ENCODE measurements around the gene U2AF1.
"Not testable (repeated sequence)": the region's sequence is repeated elsewhere in the genome, so short reads cannot be mapped to it uniquely, and the experiment has no call there.

The U2AF1 gene

GRCh38 chr21:43108177-43108576 is 807 bp upstream of the U2AF1 start:
- H3K4me3 ChIP-seq (ENCODE audit: low read length); H3K27me3 ChIP-seq (ENCODE audit: insufficient read depth, low read length); H3K9ac ChIP-seq (ENCODE audit: low read depth, low read length); H3K9me3 ChIP-seq (ENCODE audit: insufficient read depth, low read depth, low read length); H3K4me1 ChIP-seq (ENCODE audit: insufficient read depth, low read length); H3K36me3 ChIP-seq (ENCODE audit: insufficient read depth, low read depth, low read length); H3K27ac ChIP-seq (ENCODE audit: low read length): not testable (repeated sequence)

- H3K4me3 ChIP-seq (ENCODE audit: low read length); H3K4me1 ChIP-seq (ENCODE audit: insufficient read depth, low read length); H3K36me3 ChIP-seq (ENCODE audit: insufficient read depth, low read depth, low read length); H3K9me3 ChIP-seq (ENCODE audit: insufficient read depth, low read depth, low read length); H3K27ac ChIP-seq (ENCODE audit: low read length); H3K9ac ChIP-seq (ENCODE audit: low read depth, low read length); H3K27me3 ChIP-seq (ENCODE audit: insufficient read depth, low read length): not testable (repeated sequence)
Measured at GRCh38 chr21:43107794-43108137, 396 bp upstream of the U2AF1 start.

- not testable (repeated sequence) for H3K4me1 ChIP-seq (ENCODE audit: insufficient read depth, low read length); H3K27me3 ChIP-seq (ENCODE audit: insufficient read depth, low read length); H3K9ac ChIP-seq (ENCODE audit: low read depth, low read length); H3K36me3 ChIP-seq (ENCODE audit: insufficient read depth, low read depth, low read length); H3K27ac ChIP-seq (ENCODE audit: low read length); H3K4me3 ChIP-seq (ENCODE audit: low read length); H3K9me3 ChIP-seq (ENCODE audit: insufficient read depth, low read depth, low read length)
Measured at GRCh38 chr21:43104642-43105041, 2.7 kb downstream of the U2AF1 start.

- not testable (repeated sequence) for H3K36me3 ChIP-seq (ENCODE audit: insufficient read depth, low read depth, low read length); H3K9me3 ChIP-seq (ENCODE audit: insufficient read depth, low read depth, low read length); H3K27me3 ChIP-seq (ENCODE audit: insufficient read depth, low read length); H3K4me3 ChIP-seq (ENCODE audit: low read length); H3K27ac ChIP-seq (ENCODE audit: low read length); H3K4me1 ChIP-seq (ENCODE audit: insufficient read depth, low read length); H3K9ac ChIP-seq (ENCODE audit: low read depth, low read length)
Measured at GRCh38 chr21:43102281-43102680, 5.1 kb downstream of the U2AF1 start.

- not testable (repeated sequence) for H3K4me1 ChIP-seq (ENCODE audit: insufficient read depth, low read length); H3K36me3 ChIP-seq (ENCODE audit: insufficient read depth, low read depth, low read length); H3K27ac ChIP-seq (ENCODE audit: low read length); H3K9me3 ChIP-seq (ENCODE audit: insufficient read depth, low read depth, low read length); H3K27me3 ChIP-seq (ENCODE audit: insufficient read depth, low read length); H3K4me3 ChIP-seq (ENCODE audit: low read length); H3K9ac ChIP-seq (ENCODE audit: low read depth, low read length)
Measured at GRCh38 chr21:43101676-43102075, 5.7 kb downstream of the U2AF1 start.

- not testable (repeated sequence) for H3K4me3 ChIP-seq (ENCODE audit: low read length); H3K27ac ChIP-seq (ENCODE audit: low read length); H3K4me1 ChIP-seq (ENCODE audit: insufficient read depth, low read length); H3K9me3 ChIP-seq (ENCODE audit: insufficient read depth, low read depth, low read length); H3K36me3 ChIP-seq (ENCODE audit: insufficient read depth, low read depth, low read length); H3K9ac ChIP-seq (ENCODE audit: low read depth, low read length); H3K27me3 ChIP-seq (ENCODE audit: insufficient read depth, low read length)
Measured at GRCh38 chr21:43101000-43101399, 6.4 kb downstream of the U2AF1 start.

GRCh38 chr21:43091979-43092614 is 15.3 kb downstream of the U2AF1 start:
- not testable (repeated sequence) for H3K27me3 ChIP-seq (ENCODE audit: insufficient read depth, low read length); H3K36me3 ChIP-seq (ENCODE audit: insufficient read depth, low read depth, low read length); H3K27ac ChIP-seq (ENCODE audit: low read length)

GRCh38 chr21:43090947-43091346 is 16.4 kb downstream of the U2AF1 start:
- H3K9me3 ChIP-seq (ENCODE audit: insufficient read depth, low read depth, low read length); H3K27ac ChIP-seq (ENCODE audit: low read length); H3K27me3 ChIP-seq (ENCODE audit: insufficient read depth, low read length); H3K9ac ChIP-seq (ENCODE audit: low read depth, low read length); H3K4me1 ChIP-seq (ENCODE audit: insufficient read depth, low read length); H3K36me3 ChIP-seq (ENCODE audit: insufficient read depth, low read depth, low read length); H3K4me3 ChIP-seq (ENCODE audit: low read length): not testable (repeated sequence)

More at GRCh38 chr21:43091979-43092614, 15.3 kb downstream of the U2AF1 start:
- not testable (repeated sequence) for H3K9me3 ChIP-seq (ENCODE audit: insufficient read depth, low read depth, low read length); H3K9ac ChIP-seq (ENCODE audit: low read depth, low read length); H3K4me3 ChIP-seq (ENCODE audit: low read length); H3K4me1 ChIP-seq (ENCODE audit: insufficient read depth, low read length)

- not testable (repeated sequence) for H3K4me1 ChIP-seq (ENCODE audit: insufficient read depth, low read length); H3K9me3 ChIP-seq (ENCODE audit: insufficient read depth, low read depth, low read length); H3K27ac ChIP-seq (ENCODE audit: low read length); H3K27me3 ChIP-seq (ENCODE audit: insufficient read depth, low read length); H3K36me3 ChIP-seq (ENCODE audit: insufficient read depth, low read depth, low read length); H3K9ac ChIP-seq (ENCODE audit: low read depth, low read length); H3K4me3 ChIP-seq (ENCODE audit: low read length)
Measured at GRCh38 chr21:43089463-43089862, 17.9 kb downstream of the U2AF1 start.

- not testable (repeated sequence) for H3K9me3 ChIP-seq (ENCODE audit: insufficient read depth, low read depth, low read length)
Measured at GRCh38 chr21:43082587-43083300, 24.6 kb downstream of the U2AF1 start.

GRCh38 chr21:43076643-43077042 is 30.7 kb downstream of the U2AF1 start:
- H3K36me3 ChIP-seq (ENCODE audit: insufficient read depth, low read depth, low read length); H3K4me3 ChIP-seq (ENCODE audit: low read length); H3K9me3 ChIP-seq (ENCODE audit: insufficient read depth, low read depth, low read length); H3K27ac ChIP-seq (ENCODE audit: low read length); H3K4me1 ChIP-seq (ENCODE audit: insufficient read depth, low read length); H3K9ac ChIP-seq (ENCODE audit: low read depth, low read length); H3K27me3 ChIP-seq (ENCODE audit: insufficient read depth, low read length): not testable (repeated sequence)

More at GRCh38 chr21:43082587-43083300, 24.6 kb downstream of the U2AF1 start:
- H3K27me3 ChIP-seq (ENCODE audit: insufficient read depth, low read length); H3K4me1 ChIP-seq (ENCODE audit: insufficient read depth, low read length); H3K27ac ChIP-seq (ENCODE audit: low read length); H3K9ac ChIP-seq (ENCODE audit: low read depth, low read length); H3K36me3 ChIP-seq (ENCODE audit: insufficient read depth, low read depth, low read length); H3K4me3 ChIP-seq (ENCODE audit: low read length): not testable (repeated sequence)

- not testable (repeated sequence) for H3K27me3 ChIP-seq (ENCODE audit: insufficient read depth, low read length); H3K9me3 ChIP-seq (ENCODE audit: insufficient read depth, low read depth, low read length); H3K4me3 ChIP-seq (ENCODE audit: low read length); H3K4me1 ChIP-seq (ENCODE audit: insufficient read depth, low read length); H3K36me3 ChIP-seq (ENCODE audit: insufficient read depth, low read depth, low read length); H3K9ac ChIP-seq (ENCODE audit: low read depth, low read length); H3K27ac ChIP-seq (ENCODE audit: low read length)
Measured at GRCh38 chr21:43076023-43076637, 31.2 kb downstream of the U2AF1 start.
